Dedifferentiated amniotic fluid mesenchymal stem cell (primary cell): ENCODE measurements around the gene HPN.
"Not testable (repeated sequence)": the region's sequence is repeated elsewhere in the genome, so short reads cannot be mapped to it uniquely, and the experiment has no call there.

Source experiments
- DNase-seq: peaks from one replicate; pipeline ENCODE4 v3.0.0-alpha.2; 2016; ENCODE audit errors: extremely low spot score

Gene HPN

GRCh38 chr19:35009424-35010415 lies 31.8 kb upstream of the HPN start:
- no peak for DNase-seq

DNA sequence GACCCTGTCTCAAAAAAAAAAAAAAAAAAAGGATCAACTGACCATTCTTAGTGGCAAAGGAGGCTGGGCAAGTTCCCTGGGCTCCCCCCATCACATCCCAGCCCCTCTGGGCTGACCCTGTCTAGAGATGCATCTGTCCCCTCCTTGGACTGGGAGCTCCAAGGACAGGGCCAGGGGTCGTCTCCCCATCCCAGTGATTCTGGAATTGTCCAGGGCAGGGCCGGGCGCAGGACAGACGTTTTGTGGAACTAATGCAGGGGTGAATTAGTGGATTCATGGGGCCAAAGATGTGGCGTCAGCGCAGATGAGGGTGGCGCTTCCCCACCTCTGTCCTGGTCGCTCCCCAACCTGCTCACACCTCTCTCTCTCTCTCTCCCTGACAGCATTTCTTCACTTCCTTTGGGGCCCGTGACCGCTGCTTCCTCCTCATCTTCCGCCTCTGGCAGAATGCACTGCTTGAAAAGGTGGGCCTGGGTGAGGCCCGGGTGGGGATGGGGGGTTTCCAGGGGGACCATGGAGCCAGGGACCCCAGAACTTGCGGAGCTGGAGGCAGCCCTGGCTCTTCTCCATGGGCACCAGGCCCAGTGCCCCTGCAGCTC lies 30.3 kb upstream of the HPN start:
- no peak for DNase-seq

DNA sequence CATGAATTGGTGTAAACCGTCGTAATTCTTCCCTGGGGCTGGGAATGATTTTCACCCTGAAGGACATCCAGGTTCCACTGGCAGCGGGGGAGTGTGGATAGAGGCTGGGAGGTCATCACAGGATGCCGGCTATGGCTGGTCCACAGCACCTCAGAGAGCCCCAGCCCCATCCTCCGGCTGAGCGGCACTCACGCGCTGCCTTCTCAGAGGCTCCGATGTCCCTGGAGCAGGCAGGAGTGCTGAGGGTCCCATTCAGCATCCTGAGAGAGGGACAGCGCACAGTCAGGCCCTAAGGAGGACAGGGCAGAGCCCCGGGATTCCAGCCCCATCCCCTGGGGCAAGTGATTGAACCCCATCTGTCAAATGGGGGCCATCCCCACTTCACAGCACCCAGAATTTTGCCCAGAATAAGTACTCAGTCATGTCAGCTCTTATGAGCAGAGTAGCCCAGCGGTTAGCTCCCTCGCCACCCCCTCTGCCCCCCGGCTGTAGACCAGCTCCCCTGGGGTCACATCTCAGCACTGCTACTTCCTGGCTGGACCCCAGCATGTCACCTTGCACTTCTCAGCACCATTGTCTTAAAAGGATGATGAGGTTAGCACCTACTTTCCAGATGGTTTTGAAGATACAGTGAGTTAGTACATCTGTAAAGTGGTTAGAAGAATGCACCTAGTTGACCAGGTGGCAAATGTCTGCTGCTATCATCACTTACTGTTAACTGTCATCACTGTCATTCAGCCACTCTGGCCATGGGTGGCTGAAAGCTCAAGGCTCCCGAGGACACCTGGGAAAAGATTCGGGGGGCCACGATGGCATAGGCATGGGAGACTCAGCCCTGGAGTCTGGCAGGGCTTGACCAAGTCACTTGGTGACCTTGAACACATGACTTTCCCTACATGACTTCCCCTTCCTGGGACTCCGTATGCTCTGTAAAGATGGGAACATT lies 29.5 kb upstream of the HPN start:
- DNase-seq, result no peak

DNA sequence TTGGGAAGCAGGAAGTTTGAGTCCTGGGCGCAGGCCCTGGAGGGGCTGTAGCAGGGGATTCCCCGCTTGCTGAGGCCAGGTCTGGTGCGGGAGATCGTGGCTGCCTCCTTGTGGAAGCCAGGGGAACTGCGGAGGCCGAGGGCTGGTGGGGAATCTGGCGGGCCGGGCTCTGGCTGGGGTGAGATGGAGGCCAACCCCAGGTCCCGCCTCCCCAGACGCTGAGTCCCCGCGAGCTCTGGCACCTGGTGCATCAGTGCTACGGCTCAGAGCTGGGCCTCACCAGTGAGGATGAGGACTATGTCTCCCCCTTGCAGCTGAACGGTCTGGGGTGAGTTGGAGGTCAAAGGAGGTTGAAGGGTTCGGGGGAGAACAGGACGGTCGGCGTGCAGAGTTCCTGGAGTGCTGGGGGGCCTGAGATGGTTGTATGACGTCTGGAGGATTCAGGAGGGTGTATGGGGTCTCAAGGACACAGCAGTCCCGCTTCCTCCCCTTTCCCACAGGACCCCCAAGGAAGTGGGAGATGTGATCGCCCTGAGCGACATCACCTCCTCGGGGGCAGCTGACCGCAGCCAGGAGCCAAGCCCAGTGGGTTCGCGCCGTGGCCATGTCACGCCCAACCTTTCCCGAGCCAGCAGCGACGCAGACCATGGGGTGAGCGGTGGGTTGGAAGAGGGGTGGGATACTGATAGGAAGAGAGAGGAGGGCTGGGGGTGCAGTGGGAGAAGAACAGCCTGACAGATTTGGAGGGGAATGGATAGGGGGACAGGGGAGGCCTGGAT lies 28.3 kb upstream of the HPN start:
- no peak for DNase-seq

DNA sequence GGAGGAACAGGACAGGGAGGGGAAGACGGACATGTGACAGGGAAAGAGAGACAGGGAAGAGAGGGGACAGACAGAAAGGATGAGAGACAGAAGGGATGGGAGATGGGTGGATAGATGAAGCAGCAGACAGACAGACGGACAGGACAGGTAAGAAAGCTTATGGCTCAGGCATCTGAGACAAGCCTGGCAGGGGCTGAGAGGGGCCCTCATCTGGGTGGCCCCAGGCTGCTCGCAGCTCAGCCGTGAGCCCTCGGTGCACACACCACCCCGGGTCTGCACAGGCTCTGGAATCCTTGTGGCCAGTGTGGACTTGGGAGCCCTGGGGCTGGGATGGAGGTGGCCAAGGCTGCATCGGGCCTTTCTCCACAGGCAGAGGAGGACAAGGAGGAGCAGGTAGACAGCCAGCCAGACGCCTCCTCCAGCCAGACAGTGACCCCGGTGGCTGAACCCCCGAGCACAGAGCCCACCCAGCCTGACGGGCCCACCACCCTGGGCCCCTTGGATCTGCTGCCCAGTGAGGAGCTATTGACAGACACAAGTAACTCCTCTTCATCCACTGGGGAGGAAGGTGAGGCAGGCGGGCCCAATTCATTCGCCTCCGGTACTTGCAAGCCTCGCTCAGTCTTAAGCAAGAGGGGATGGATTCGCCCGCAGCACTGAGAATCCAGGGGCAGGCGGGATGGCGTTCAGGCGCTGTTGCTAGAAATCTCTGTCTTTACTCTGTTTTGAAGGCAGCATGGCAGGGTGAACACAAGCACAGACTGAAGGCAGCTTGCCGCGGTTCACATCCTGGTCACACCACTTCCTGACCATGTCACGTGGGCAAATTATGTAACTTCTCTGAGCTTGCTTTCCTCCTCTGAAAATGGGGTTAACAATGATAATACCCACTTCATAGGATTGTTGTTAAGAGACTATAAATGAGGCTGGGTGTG lies 27.4 kb upstream of the HPN start:
- DNase-seq, result no peak

DNA sequence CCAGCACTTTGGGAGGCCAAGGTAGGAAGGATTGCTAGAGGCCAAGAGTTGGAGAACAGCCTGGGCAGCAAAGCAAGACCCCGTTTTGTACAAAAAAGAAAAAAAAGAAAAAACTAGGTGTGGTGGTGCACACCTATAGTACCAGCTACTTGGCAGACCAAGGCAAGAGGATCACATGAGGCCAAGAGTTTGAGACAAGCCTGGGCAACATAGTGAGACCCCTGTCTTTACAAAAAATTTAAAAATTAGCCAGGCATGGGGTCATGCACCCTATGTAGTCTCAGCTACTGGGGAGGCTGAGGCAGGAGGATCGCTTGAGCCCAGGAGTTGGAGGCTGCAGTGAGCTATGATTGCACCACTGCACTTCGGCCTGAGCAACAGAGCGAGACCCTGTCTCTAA lies 26.7 kb upstream of the HPN start:
- not testable (repeated sequence) for DNase-seq

- DNase-seq, result no peak
Observed at GRCh38 chr19:35015270-35015953, 26.1 kb upstream of the HPN start.

DNA sequence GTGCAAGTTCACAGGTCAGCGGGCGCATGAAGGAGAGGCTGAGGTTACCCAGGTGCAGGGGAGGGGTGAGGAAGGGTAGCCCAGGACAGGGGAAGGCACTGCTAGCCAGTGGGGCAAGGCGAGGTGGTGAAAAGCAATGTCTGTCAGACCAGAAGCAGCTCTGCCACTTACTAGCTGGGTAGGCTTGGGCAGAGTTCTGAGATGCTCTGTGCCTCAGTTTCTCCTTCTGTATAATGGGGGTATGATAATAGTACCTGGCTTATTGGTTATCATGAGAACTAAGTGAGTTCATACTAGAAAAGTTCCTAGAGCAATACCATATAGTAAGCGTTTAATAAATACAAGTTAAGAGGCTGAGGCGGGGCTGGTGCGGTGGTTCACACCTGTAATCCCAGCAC lies 25.6 kb upstream of the HPN start:
- no peak for DNase-seq

DNA sequence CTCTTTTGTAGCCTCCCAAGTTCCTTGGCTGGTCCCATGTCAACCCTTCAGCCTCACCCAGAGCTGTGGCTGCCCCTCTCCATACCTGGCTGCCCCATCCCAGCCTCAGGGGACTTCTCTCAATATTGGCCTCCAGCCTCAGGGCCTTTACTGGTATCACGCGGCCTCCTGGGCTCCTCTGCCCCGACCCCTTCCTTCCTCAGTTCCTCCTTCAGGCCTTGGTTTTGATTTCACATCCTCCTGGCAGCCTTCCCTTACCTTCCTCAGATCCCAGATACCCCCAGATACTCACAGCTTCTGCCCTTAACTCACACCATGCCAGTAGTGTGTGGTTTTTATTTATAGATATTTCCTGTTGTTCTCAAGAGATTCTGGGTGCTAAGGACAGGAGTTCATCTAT lies 24.0 kb upstream of the HPN start:
- no peak for DNase-seq

DNA sequence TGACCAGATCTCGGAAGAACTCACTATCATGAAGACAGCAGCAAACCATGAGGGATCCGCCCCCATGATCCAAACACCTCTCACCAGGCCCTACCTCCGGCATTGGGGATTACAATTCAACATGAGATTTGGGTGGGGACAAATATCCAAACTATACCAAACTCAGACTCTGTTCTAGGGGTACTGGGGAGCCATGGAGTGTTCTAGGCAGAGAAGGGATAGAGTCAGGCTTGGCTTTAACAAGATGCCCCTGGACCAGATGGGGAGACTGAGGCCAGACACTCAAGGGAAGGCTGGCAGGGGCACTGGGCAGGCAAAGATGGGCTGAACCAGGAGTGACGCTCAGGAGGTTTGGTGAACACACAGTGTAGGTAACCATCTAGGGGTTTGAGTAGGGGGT lies 23.1 kb upstream of the HPN start:
- no peak for DNase-seq

DNA sequence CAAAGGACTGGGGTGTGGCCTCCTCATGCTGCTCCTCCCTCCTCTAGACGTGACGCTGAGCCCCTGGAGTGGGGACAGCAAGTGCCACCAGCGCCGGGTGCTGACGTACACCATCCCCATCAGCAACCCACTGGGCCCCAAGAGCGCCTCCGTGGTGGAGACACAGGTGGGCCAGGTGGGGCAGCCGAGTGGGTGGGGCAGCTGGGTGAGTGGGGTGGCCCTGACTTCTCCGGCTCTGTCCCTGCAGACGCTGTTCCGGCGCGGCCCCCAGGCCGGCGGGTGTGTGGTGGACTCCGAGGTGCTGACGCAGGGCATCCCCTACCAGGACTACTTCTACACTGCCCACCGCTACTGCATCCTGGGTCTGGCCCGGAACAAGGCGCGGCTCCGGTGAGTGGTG lies 22.4 kb upstream of the HPN start:
- DNase-seq, result no peak

DNA sequence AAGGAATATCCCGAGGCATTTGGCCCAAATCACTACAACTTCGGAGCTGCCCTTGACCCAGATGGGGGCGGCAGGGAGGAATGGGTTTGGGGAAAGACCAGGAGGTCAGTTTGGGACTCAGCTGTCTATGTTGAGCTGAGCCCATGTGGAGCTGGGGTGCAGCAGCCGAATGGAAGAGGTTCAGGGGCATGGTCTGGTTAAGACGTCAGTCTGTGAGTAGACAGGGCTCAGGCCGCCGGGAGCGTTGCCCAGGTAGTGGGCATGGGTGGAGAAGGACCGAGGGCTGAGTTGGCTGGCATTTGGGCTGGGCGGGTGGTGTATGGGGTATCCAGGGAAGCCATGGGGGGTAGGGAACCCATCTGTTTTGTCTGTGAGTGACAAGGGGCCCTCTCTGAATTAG lies 20.5 kb upstream of the HPN start:
- DNase-seq, result no peak

GRCh38 chr19:35021596-35021995 lies 19.9 kb upstream of the HPN start:
- DNase-seq, result no peak

GRCh38 chr19:35022460-35022859 lies 19.1 kb upstream of the HPN start:
- DNase-seq, result no peak

GRCh38 chr19:35023428-35023827 lies 18.1 kb upstream of the HPN start:
- no peak for DNase-seq

GRCh38 chr19:35024095-35024494 lies 17.4 kb upstream of the HPN start:
- no peak for DNase-seq

DNA sequence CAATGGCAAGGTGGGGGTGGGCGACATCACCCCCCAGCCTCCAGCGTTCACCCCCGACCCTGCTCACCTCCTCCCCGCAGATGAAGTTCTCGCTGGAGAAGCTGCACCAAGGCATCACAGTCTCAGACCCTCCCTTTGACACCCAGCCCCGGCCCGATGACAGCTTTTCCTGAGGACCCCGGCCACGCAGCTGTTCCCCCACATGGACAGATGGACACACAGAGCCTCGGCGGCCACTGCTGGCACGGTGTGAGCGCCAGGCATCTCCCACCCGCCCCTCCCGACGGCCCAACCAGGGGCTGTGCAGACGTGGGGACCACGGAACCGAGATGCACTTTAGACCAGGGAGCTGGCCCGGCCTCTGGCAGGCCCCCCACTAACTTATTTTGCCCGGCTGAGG lies 15.6 kb upstream of the HPN start:
- no peak for DNase-seq

- no peak for DNase-seq
Observed at GRCh38 chr19:35026418-35026817, 15.1 kb upstream of the HPN start.

DNA sequence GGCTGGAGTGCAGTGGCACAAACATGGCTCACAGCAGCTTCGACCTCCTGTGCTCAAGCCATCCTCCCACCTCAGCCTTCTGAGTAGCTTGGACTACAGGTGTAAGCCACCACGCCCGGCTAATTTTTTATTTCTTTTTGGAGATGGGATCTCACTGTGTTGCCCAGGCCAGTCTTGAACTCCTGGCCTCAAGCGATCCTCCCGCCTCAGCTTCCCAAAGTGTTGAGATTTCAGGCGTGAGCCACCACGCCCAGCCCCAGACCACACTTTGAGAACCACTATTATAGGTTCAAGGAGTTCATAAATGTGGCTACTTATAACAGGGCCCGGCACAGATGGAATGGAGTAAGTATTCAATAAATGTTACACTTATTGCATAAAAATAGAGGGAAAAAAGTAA lies 14.5 kb upstream of the HPN start:
- no peak for DNase-seq
